ENCODE results near the gene EFHD1. TPM values are rescaled to one million over a fixed set of nuclear protein-coding genes. Genes with fewer than 3 reads are reported as not detected.

The EFHD1 gene
- total RNA-seq, 6 experiments from 2014 or later = 2.0 to 3.4 (median 2.9) TPM

DNA sequence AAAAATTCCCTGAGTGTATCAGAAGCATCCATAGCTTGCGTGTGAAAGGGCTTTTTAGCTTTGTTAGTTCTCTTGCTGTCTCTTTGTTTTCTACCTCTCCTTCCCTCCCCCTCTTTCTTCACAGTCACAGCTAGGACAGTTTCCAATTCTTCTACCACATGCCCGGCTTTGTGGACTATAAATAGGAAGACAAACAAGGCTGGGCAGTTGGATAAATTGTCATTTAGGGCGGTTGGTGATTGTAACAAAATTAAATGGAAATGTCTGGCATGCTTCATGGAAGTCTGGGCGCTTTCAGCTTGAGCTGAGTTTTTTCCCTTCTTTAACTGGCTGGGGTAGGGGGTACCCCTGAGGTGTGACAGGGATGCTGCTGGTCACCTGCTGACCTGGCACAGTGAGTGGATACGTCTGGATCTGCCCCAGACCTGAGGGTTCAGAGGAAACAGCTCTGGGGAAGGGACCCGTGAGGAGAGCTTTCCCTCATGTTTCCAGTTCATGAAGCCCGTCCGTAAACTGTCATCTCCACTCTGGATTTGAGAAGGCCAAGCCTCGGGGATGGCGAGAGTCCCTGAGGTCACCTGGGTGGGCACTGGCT is 34.7 kb downstream of the EFHD1 start:
- no peaks in the 10 kb centered on the region; the same call in 1 of the 2 replicates for H3K4me1 Mint-ChIP-seq (ENCODE audit: low read depth)
- no peak overlapping the region for H3K4me3 Mint-ChIP-seq
- H3K27me3 Mint-ChIP-seq (ENCODE audit: insufficient read depth) = peaks cover 12% of the 10 kb centered on the region
- no peak overlapping the region for H3K27ac Mint-ChIP-seq
- H3K9me3 Mint-ChIP-seq = no peaks in the 10 kb centered on the region
- TF ChIP-seq, protein P1, sequence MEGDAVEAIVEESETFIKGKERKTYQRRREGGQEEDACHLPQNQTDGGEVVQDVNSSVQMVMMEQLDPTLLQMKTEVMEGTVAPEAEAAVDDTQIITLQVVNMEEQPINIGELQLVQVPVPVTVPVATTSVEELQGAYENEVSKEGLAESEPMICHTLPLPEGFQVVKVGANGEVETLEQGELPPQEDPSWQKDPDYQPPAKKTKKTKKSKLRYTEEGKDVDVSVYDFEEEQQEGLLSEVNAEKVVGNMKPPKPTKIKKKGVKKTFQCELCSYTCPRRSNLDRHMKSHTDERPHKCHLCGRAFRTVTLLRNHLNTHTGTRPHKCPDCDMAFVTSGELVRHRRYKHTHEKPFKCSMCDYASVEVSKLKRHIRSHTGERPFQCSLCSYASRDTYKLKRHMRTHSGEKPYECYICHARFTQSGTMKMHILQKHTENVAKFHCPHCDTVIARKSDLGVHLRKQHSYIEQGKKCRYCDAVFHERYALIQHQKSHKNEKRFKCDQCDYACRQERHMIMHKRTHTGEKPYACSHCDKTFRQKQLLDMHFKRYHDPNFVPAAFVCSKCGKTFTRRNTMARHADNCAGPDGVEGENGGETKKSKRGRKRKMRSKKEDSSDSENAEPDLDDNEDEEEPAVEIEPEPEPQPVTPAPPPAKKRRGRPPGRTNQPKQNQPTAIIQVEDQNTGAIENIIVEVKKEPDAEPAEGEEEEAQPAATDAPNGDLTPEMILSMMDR (IDR thresholded peaks at IDR 0.05) = no peak
- no peaks in the 10 kb centered on the region for H3K36me3 Mint-ChIP-seq (ENCODE audit: low read depth)
- no peak for DNase-seq

- Mint-ChIP-seq H3K4me1 (ENCODE audit: low read depth) (no peaks in the 10 kb centered on the region; the same call in 1 of the 2 replicates), H3K36me3 (ENCODE audit: low read depth) (no peaks in the 10 kb centered on the region), H3K9me3 (no peaks in the 10 kb centered on the region), H3K27me3 (ENCODE audit: insufficient read depth) (peaks cover 12% of the 10 kb centered on the region), H3K4me3 (no peak overlapping the region), H3K27ac (no peak overlapping the region)
- TF ChIP-seq, protein P1 (IDR thresholded peaks at IDR 0.05) = peak; percentile 61
- no peak for DNase-seq
Observed at GRCh38 chr2:232668805-232669444, 35.5 kb downstream of the EFHD1 start.

- H3K27me3 Mint-ChIP-seq (ENCODE audit: insufficient read depth) = peaks cover 4% of the 10 kb centered on the region
- H3K4me3 Mint-ChIP-seq = no peak overlapping the region
- DNase-seq = no peak
- H3K27ac Mint-ChIP-seq = no peak overlapping the region
- no peaks in the 10 kb centered on the region for H3K36me3 Mint-ChIP-seq (ENCODE audit: low read depth)
- TF ChIP-seq, protein P1 (IDR thresholded peaks at IDR 0.05) = no peak
- H3K4me1 Mint-ChIP-seq (ENCODE audit: low read depth) = no peaks in the 10 kb centered on the region; the same call in 1 of the 2 replicates
- no peaks in the 10 kb centered on the region for H3K9me3 Mint-ChIP-seq
Observed at GRCh38 chr2:232672588-232672987, 39.2 kb downstream of the EFHD1 start.

DNA sequence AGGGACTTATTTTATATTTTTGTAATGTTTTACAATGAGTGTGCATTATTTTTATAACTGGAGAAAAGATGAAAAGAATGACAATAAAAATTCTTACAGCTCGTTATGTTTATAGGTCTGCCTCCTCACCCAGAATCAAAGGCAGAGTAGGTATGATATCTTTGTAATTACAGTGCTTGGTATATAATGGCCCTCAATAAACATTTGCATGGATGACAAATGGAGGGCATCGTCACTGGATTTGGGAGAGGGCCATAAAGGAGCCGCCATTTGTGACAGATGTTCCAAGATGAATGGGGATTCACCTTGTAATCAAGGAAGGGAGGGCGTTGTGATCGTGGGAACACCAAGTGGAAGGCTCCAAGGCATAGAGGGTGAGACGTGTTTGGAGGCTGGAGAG is 41.1 kb downstream of the EFHD1 start:
- H3K4me3 Mint-ChIP-seq = no peak overlapping the region
- TF ChIP-seq, protein P1 (IDR thresholded peaks at IDR 0.05) = no peak
- no peaks in the 10 kb centered on the region for H3K9me3 Mint-ChIP-seq
- no peak for DNase-seq
- no peaks in the 10 kb centered on the region for H3K4me1 Mint-ChIP-seq (ENCODE audit: low read depth)
- H3K36me3 Mint-ChIP-seq (ENCODE audit: low read depth) = no peaks in the 10 kb centered on the region
- no peak overlapping the region for H3K27ac Mint-ChIP-seq
- peaks cover 4% of the 10 kb centered on the region for H3K27me3 Mint-ChIP-seq (ENCODE audit: insufficient read depth)

DNA sequence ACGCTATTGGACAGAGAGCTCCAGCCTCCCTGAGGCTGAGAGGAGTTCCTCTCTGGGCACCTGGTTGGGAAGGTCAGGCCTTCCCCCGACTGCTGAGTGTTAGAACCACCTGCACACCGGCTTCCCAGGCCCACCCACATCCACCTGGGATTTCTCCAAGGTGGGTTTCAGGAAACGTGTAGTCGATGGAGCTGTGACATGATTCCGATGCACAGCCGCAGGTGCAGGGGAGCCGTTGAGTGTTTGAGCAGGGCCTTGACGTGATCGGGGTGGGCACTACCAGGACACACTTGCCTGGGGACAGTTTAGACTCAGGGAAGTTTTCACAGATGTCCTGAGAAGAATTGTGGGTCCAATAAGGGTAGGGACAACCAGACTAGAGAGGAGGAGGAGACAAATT is 42.0 kb downstream of the EFHD1 start:
- TF ChIP-seq, protein P1 (IDR thresholded peaks at IDR 0.05) = no peak
- H3K9me3 Mint-ChIP-seq = no peaks in the 10 kb centered on the region
- no peak overlapping the region for H3K27ac Mint-ChIP-seq
- H3K4me3 Mint-ChIP-seq = no peak overlapping the region
- H3K27me3 Mint-ChIP-seq (ENCODE audit: insufficient read depth) = peaks cover 6% of the 10 kb centered on the region
- no peak for DNase-seq
- no peaks in the 10 kb centered on the region for H3K4me1 Mint-ChIP-seq (ENCODE audit: low read depth)
- no peaks in the 10 kb centered on the region for H3K36me3 Mint-ChIP-seq (ENCODE audit: low read depth)

All from HFFc6 (cell line).